C4-2B (cell line): Measurements from ENCODE around the gene SLC8A3.

Source experiments
- ZFX ChIP-seq: fragments of 450-650 bp; IDR thresholded peaks from 2 replicates; pipeline ENCODE4 v1.6.1; 2017
- TF ChIP-seq, protein P1 (sequence below): fragments of 450-650 bp; conservative IDR thresholded peaks from 2 replicates; pipeline ENCODE4 v1.5.1; 2017; ENCODE audit warnings: mild to moderate bottlenecking

GRCh38 chr14:70234066-70234950, 45.6 kb upstream of the SLC8A3 start:
- TF ChIP-seq, protein P1, sequence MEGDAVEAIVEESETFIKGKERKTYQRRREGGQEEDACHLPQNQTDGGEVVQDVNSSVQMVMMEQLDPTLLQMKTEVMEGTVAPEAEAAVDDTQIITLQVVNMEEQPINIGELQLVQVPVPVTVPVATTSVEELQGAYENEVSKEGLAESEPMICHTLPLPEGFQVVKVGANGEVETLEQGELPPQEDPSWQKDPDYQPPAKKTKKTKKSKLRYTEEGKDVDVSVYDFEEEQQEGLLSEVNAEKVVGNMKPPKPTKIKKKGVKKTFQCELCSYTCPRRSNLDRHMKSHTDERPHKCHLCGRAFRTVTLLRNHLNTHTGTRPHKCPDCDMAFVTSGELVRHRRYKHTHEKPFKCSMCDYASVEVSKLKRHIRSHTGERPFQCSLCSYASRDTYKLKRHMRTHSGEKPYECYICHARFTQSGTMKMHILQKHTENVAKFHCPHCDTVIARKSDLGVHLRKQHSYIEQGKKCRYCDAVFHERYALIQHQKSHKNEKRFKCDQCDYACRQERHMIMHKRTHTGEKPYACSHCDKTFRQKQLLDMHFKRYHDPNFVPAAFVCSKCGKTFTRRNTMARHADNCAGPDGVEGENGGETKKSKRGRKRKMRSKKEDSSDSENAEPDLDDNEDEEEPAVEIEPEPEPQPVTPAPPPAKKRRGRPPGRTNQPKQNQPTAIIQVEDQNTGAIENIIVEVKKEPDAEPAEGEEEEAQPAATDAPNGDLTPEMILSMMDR, result no peak
- TF ChIP-seq ZFX, result no peak
